ENCODE measurements around the gene OSGEP. TPM values are rescaled to one million over a fixed set of nuclear protein-coding genes. Genes with fewer than 3 reads are reported as not detected.

The OSGEP gene
- total RNA-seq (ENCODE audit: low replicate concordance), result 62.5 and 67.0 TPM in 2 replicates

GRCh38 chr14:20454516-20455354 is at the start of gene OSGEP, which contains the start of gene APEX1:
OSGEP (minus strand) TSS chr14:20454812; CDS start chr14:20454683, 129 bp downstream.
APEX1 (plus strand) TSS chr14:20455226; CDS start chr14:20455646, 420 bp downstream.
- Mint-ChIP-seq H3K4me3 (no peak within 1 kb of the TSS), H3K27ac (no peak within 1 kb of the TSS), H3K27me3 (ENCODE audit: insufficient read depth, low read depth) (no peaks in the 10 kb centered on the region), H3K4me1 (peaks cover 1% of the 10 kb centered on the region), H3K9me3 (no peaks in the 10 kb centered on the region), H3K36me3 (peaks cover 20% of the 10 kb centered on the region)
- Histone ChIP-seq H3K4me3 (peak within 1 kb of the TSS; percentile 84), H4K20me1 (ENCODE audit: low read depth) (peaks cover under 1% of the 10 kb centered on the region), H3K36me3 (peaks cover 7% of the 10 kb centered on the region), H3K27ac (peak within 1 kb of the TSS; percentile 99), H3F3A (ENCODE audit: low read depth) (peaks cover 49% of the 10 kb centered on the region), H3K79me2 (ENCODE audit: low read depth) (peaks cover 51% of the 10 kb centered on the region), H3K27me3 (no peaks in the 10 kb centered on the region), H3K4me1 (no peaks in the 10 kb centered on the region), H2AFZ (replicated peaks) (peak within 1 kb of the TSS; percentile 94), H3K4me2 (peak within 1 kb of the TSS; percentile 85), H3K9ac (peak within 1 kb of the TSS; percentile 93), H3K9me3 (ENCODE audit: low read depth) (no peaks in the 10 kb centered on the region)
- TF ChIP-seq CTCF (IDR thresholded peaks at IDR 0.05), result no peak
- no peak for TF ChIP-seq EZH2 (IDR thresholded peaks at IDR 0.05)
- TF ChIP-seq EZH2phosphoT487 (IDR thresholded peaks at IDR 0.05), result no peak
- peak; percentile 100 for DNase-seq (ENCODE audit: low spot score)

GRCh38 chr14:20503898-20504297 is 49.3 kb upstream of the OSGEP start:
- Mint-ChIP-seq H3K27me3 (ENCODE audit: insufficient read depth, low read depth) (no peaks in the 10 kb centered on the region), H3K4me3 (peak overlapping the region; percentile 2), H3K27ac (peak overlapping the region; percentile 4), H3K9me3 (peaks cover 13% of the 10 kb centered on the region), H3K36me3 (no peaks in the 10 kb centered on the region), H3K4me1 (peaks cover 8% of the 10 kb centered on the region)
- no peaks in the 10 kb centered on the region for H4K20me1 ChIP-seq (ENCODE audit: low read depth)
- no peak overlapping the region for H3K4me3 ChIP-seq
- H3K4me2 ChIP-seq, result no peak overlapping the region
- no peak for DNase-seq (ENCODE audit: low spot score)
- TF ChIP-seq EZH2 (IDR thresholded peaks at IDR 0.05) (no peak), EZH2phosphoT487 (IDR thresholded peaks at IDR 0.05) (no peak), CTCF (IDR thresholded peaks at IDR 0.05) (no peak)
- H3F3A ChIP-seq (ENCODE audit: low read depth), result no peaks in the 10 kb centered on the region
- no peaks in the 10 kb centered on the region for H3K79me2 ChIP-seq (ENCODE audit: low read depth)
- no peak overlapping the region for H2AFZ ChIP-seq (replicated peaks)
- H3K36me3 ChIP-seq, result no peaks in the 10 kb centered on the region
- no peak overlapping the region for H3K9ac ChIP-seq
- H3K27me3 ChIP-seq, result no peaks in the 10 kb centered on the region
- H3K27ac ChIP-seq, result no peak overlapping the region
- peaks cover 6% of the 10 kb centered on the region for H3K4me1 ChIP-seq
- no peaks in the 10 kb centered on the region for H3K9me3 ChIP-seq (ENCODE audit: low read depth)

- H3K4me1 ChIP-seq, result peaks cover 6% of the 10 kb centered on the region
- Mint-ChIP-seq H3K27ac (no peak overlapping the region), H3K4me1 (peaks cover 12% of the 10 kb centered on the region), H3K4me3 (no peak overlapping the region), H3K9me3 (peaks cover 10% of the 10 kb centered on the region), H3K27me3 (ENCODE audit: insufficient read depth, low read depth) (no peaks in the 10 kb centered on the region), H3K36me3 (no peaks in the 10 kb centered on the region)
- no peaks in the 10 kb centered on the region for H3K79me2 ChIP-seq (ENCODE audit: low read depth)
- H3K36me3 ChIP-seq, result no peaks in the 10 kb centered on the region
- no peak overlapping the region for H3K27ac ChIP-seq
- no peak overlapping the region for H3K4me3 ChIP-seq
- no peaks in the 10 kb centered on the region for H3K9me3 ChIP-seq (ENCODE audit: low read depth)
- no peak for DNase-seq (ENCODE audit: low spot score)
- no peaks in the 10 kb centered on the region for H4K20me1 ChIP-seq (ENCODE audit: low read depth)
- H3K4me2 ChIP-seq, result no peak overlapping the region
- H3K9ac ChIP-seq, result no peak overlapping the region
- H3F3A ChIP-seq (ENCODE audit: low read depth), result no peaks in the 10 kb centered on the region
- no peak for TF ChIP-seq EZH2 (IDR thresholded peaks at IDR 0.05)
- TF ChIP-seq EZH2phosphoT487 (IDR thresholded peaks at IDR 0.05), result no peak
- TF ChIP-seq CTCF (IDR thresholded peaks at IDR 0.05), result no peak
- no peak overlapping the region for H2AFZ ChIP-seq (replicated peaks)
- no peaks in the 10 kb centered on the region for H3K27me3 ChIP-seq
Observed at GRCh38 chr14:20501346-20501745, 46.7 kb upstream of the OSGEP start.
